ENCODE data around the gene GNS.

The GNS gene

GRCh38 chr12:64745980-64746379 is 13.2 kb downstream of the GNS start:
- no peak overlapping the region for H3K4me3 ChIP-seq (ENCODE audit: low read depth, low read length)
- no peak for DNase-seq (ENCODE audit: low read depth)
- TF ChIP-seq CTCF (conservative IDR thresholded peaks at IDR 0.05; ENCODE audit: low read depth, low read length), result no peak

DNA sequence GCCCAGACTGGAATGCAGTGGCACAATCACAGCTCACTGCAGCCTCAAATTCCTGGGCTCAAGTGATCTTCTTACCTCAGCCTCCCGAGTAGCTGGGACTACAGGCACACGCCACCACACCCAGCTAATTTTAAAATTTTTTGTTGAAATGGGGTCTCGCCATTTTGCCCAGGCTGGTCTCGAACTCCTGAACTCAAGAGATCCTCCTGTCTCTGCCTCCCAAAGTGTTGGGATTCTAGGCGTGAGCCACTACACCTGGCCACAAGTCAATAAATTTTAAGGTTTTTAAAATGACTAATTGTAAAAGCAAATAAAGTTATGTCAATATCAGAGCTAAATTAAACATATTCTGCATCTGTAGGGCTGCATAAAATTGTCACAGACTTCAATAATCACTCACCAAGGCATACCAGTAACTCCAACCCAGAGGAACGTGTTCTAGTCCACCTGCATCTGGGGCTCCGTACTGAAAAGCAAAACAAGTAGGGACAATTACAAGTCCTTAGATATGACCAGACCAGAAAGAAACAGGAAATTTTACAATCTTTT is 13.9 kb downstream of the GNS start:
- no peak for DNase-seq (ENCODE audit: low read depth)
- H3K4me3 ChIP-seq (ENCODE audit: low read depth, low read length), result no peak overlapping the region
- TF ChIP-seq CTCF (conservative IDR thresholded peaks at IDR 0.05; ENCODE audit: low read depth, low read length), result no peak

- no peak for TF ChIP-seq CTCF (conservative IDR thresholded peaks at IDR 0.05; ENCODE audit: low read depth, low read length)
Measured at GRCh38 chr12:64744422-64745258, 14.6 kb downstream of the GNS start.

GRCh38 chr12:64743206-64743605 is 16.0 kb downstream of the GNS start:
- no peak for TF ChIP-seq CTCF (conservative IDR thresholded peaks at IDR 0.05; ENCODE audit: low read depth, low read length)
- H3K4me3 ChIP-seq (ENCODE audit: low read depth, low read length), result no peak overlapping the region
- no peak for DNase-seq (ENCODE audit: low read depth)

More at GRCh38 chr12:64744422-64745258, 14.6 kb downstream of the GNS start:
- H3K4me3 ChIP-seq (ENCODE audit: low read depth, low read length), result no peak overlapping the region
- peak; percentile 59 for DNase-seq (ENCODE audit: low read depth)

DNA sequence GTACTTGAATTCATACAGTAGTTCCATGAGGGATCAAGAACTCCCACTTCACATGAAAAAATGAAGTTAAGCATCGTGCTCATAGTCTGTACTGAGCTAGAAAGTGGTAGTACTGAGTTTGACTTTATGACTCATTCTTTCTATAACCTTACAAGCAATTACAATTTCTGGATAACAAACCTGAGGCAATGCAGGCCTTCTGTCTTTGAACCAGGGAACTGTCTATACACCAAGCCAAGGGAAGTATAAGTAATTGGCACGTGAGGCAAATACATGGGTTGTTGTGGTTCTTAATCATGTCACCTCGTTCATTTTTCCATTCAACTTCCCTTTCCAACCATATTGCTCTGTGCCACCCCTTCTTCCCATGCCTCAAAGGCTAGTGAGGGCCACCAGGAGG is 16.8 kb downstream of the GNS start:
- H3K4me3 ChIP-seq (ENCODE audit: low read depth, low read length), result no peak overlapping the region
- no peak for DNase-seq (ENCODE audit: low read depth)
- no peak for TF ChIP-seq CTCF (conservative IDR thresholded peaks at IDR 0.05; ENCODE audit: low read depth, low read length)

- no peak overlapping the region for H3K4me3 ChIP-seq (ENCODE audit: low read depth, low read length)
- no peak for TF ChIP-seq CTCF (conservative IDR thresholded peaks at IDR 0.05; ENCODE audit: low read depth, low read length)
- no peak for DNase-seq (ENCODE audit: low read depth)
Measured at GRCh38 chr12:64740646-64741045, 18.6 kb downstream of the GNS start.

DNA sequence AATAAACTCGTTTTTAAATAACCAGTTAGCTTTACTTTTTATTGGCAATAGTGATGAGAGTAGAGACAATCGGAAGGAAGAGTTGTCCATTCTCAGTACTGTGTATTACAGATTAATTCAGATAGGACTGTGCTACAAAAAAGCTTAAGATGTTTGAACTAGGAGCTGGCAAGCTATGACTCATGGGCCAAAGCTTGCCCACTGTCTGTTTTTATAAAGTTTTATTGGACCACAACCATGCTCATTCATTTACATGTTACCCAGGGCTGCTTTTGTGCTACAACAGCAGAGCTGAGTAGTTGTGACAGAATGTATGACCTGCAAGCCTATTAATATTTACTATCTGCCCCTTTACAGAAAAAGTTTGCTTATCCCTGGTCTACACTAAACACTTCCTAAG is 19.4 kb downstream of the GNS start:
- no peak for DNase-seq (ENCODE audit: low read depth)
- TF ChIP-seq CTCF (conservative IDR thresholded peaks at IDR 0.05; ENCODE audit: low read depth, low read length), result no peak
- H3K4me3 ChIP-seq (ENCODE audit: low read depth, low read length), result no peak overlapping the region
